Neural cell (in vitro differentiated cells): ENCODE data around the gene CPPED1. TPM values are rescaled to one million over a fixed set of nuclear protein-coding genes. Genes with fewer than 3 reads are reported as not detected.

Experiments
- H2AFZ ChIP-seq: fragments of 200-600, 300-800 bp; sonication (generic), shearing (Covaris generic); 2 replicates; pipeline ENCODE4 v1.6.0; 2014; ENCODE audit warnings: low read depth, mild to moderate bottlenecking, antibody characterized with exemption, low read length, moderate library complexity
- H3F3A ChIP-seq: fragments of 200-600 bp; shearing (Covaris generic); 2 replicates; pipeline ENCODE4 v1.6.1; 2016; ENCODE audit warnings: mild to moderate bottlenecking, moderate library complexity, mixed read lengths, antibody characterized with exemption, low read length; ENCODE audit not compliant: insufficient read depth, poor library complexity, severe bottlenecking
- H3K27ac ChIP-seq: fragments of 200-600, 300-800 bp; sonication (generic), shearing (Covaris generic); 2 replicates; pipeline ENCODE4 v1.5.1; 2014; ENCODE audit warnings: mild to moderate bottlenecking, low read length, moderate library complexity
- H3K27me3 ChIP-seq: fragments of 300-800, 200-600 bp; sonication (generic), shearing (Covaris generic); 2 replicates; pipeline ENCODE4 v1.6.0; 2014; ENCODE audit warnings: mild to moderate bottlenecking, low read depth, low read length, moderate library complexity; ENCODE audit not compliant: insufficient read depth
- H3K36me3 ChIP-seq: fragments of 300-800, 200-600 bp; sonication (generic), shearing (Covaris generic); 2 replicates; pipeline ENCODE4 v1.5.1; 2014; ENCODE audit warnings: mild to moderate bottlenecking, antibody characterized with exemption, low read length, moderate library complexity; ENCODE audit not compliant: insufficient read depth
- H3K4me2 ChIP-seq: fragments of 300-800, 200-600 bp; sonication (generic), shearing (Covaris generic); 2 replicates; pipeline ENCODE4 v1.6.0; 2014; ENCODE audit warnings: mild to moderate bottlenecking, low read length
- H3K4me3 ChIP-seq: fragments of 300-800, 200-600 bp; sonication (generic), shearing (Covaris generic); 2 replicates; pipeline ENCODE4 v1.5.1; 2014; ENCODE audit warnings: mild to moderate bottlenecking, low read length, moderate library complexity
- H3K79me2 ChIP-seq: fragments of 200-600 bp; shearing (Covaris generic); replicated peaks from 2 replicates; pipeline ENCODE4 v1.6.0; 2014; ENCODE audit warnings: mild to moderate bottlenecking, low read length, moderate library complexity; ENCODE audit not compliant: insufficient read depth
- H3K9ac ChIP-seq: fragments of 300-800, 200-600 bp; sonication (generic), shearing (Covaris generic); 2 replicates; pipeline ENCODE4 v1.6.1; 2016; ENCODE audit warnings: mild to moderate bottlenecking, low read length, mixed read lengths
- H3K9me2 ChIP-seq: fragments of 200-600 bp; shearing (Covaris generic); 2 replicates; pipeline ENCODE4 v1.6.1; 2016; ENCODE audit warnings: mild to moderate bottlenecking, low read length, mixed read lengths; ENCODE audit not compliant: insufficient read depth
- H3K9me3 ChIP-seq: fragments of 200-600, 300-800 bp; sonication (generic), shearing (Covaris generic); 2 replicates; pipeline ENCODE4 v1.6.1; 2016; ENCODE audit warnings: mild to moderate bottlenecking, mixed run types, low read length, moderate library complexity, mixed read lengths
- H4K20me1 ChIP-seq: fragments of 200-600 bp; shearing (Covaris generic); 2 replicates; pipeline ENCODE4 v1.6.1; 2016; ENCODE audit warnings: mild to moderate bottlenecking, mixed run types; ENCODE audit not compliant: insufficient read depth
- CTCF ChIP-seq: fragments of 450-650 bp; IDR thresholded peaks from 2 replicates; pipeline ENCODE4 v1.5.1; 2014; ENCODE audit warnings: antibody characterized with exemption, mild to moderate bottlenecking, moderate library complexity; ENCODE audit not compliant: poor library complexity, severe bottlenecking
- EP300 ChIP-seq: fragments of 450-650 bp; conservative IDR thresholded peaks from 2 replicates; pipeline ENCODE4 v1.6.1; 2014; ENCODE audit warnings: antibody characterized with exemption, mild to moderate bottlenecking, moderate library complexity; ENCODE audit not compliant: poor library complexity, severe bottlenecking
- EZH2 ChIP-seq: fragments of 200-600, 300-800 bp; shearing (Covaris generic), sonication (generic); IDR thresholded peaks from 2 replicates; pipeline ENCODE4 v1.6.1; 2014; ENCODE audit warnings: antibody characterized with exemption, low read length, borderline replicate concordance, mild to moderate bottlenecking; ENCODE audit not compliant: insufficient read depth, poor library complexity, severe bottlenecking
- MXI1 ChIP-seq: fragments of 450-650 bp; conservative IDR thresholded peaks from 2 replicates; pipeline ENCODE4 v1.6.1; 2014; ENCODE audit warnings: antibody characterized with exemption, mild to moderate bottlenecking; ENCODE audit not compliant: poor library complexity, severe bottlenecking
- POLR2AphosphoS5 ChIP-seq: IDR thresholded peaks from 2 replicates; pipeline ENCODE4 v1.6.1; 2012
- RAD21 ChIP-seq: fragments of 450-650 bp; conservative IDR thresholded peaks from 2 replicates; pipeline ENCODE4 v1.6.1; 2014; ENCODE audit warnings: antibody characterized with exemption, mild to moderate bottlenecking, moderate library complexity
- REST ChIP-seq: IDR thresholded peaks from 2 replicates; pipeline ENCODE4 v1.6.1; 2012; ENCODE audit warnings: borderline replicate concordance
- SMC3 ChIP-seq: fragments of 450-650 bp; conservative IDR thresholded peaks from 2 replicates; pipeline ENCODE4 v1.6.1; 2014; ENCODE audit warnings: antibody characterized with exemption, mild to moderate bottlenecking, moderate library complexity; ENCODE audit not compliant: poor library complexity
- TAF1 ChIP-seq: IDR thresholded peaks from 2 replicates; pipeline ENCODE4 v1.6.1; 2012; ENCODE audit warnings: low read depth
- polyA plus RNA-seq: library from polyadenylated mRNA; depleted of rRNA; stranded (reverse); fragments of >200 nt; gene quantifications from 2 replicates; pipeline ENCODE4 v1.2.3, GENCODE V29; 2014

The CPPED1 gene
- polyA plus RNA-seq, 1 donor from 2014 or later: 2.5 TPM

GRCh38 chr16:12739738-12740137 is 63.9 kb downstream of the CPPED1 start:
- Histone ChIP-seq H3K9me2 (no peaks in the 10 kb centered on the region), H3K27me3 (no peaks in the 10 kb centered on the region), H3K9ac (no peak overlapping the region), H3K27ac (no peak overlapping the region), H4K20me1 (no peaks in the 10 kb centered on the region), H3K4me2 (no peak overlapping the region), H3K36me3 (no peaks in the 10 kb centered on the region), H3F3A (no peaks in the 10 kb centered on the region), H3K79me2 (no peaks in the 10 kb centered on the region), H3K9me3 (peaks cover 5% of the 10 kb centered on the region), H2AFZ (no peak overlapping the region), H3K4me3 (no peak overlapping the region)
- TF ChIP-seq MXI1 (no peak), EP300 (no peak), CTCF (no peak), TAF1 (no peak), REST (no peak), EZH2 (no peak), RAD21 (no peak), POLR2AphosphoS5 (no peak)

- Histone ChIP-seq H3K9ac (no peak overlapping the region), H3K79me2 (no peaks in the 10 kb centered on the region), H4K20me1 (no peaks in the 10 kb centered on the region), H3K4me3 (no peak overlapping the region), H3K9me3 (peaks cover 2% of the 10 kb centered on the region), H2AFZ (no peak overlapping the region), H3K27me3 (no peaks in the 10 kb centered on the region), H3K36me3 (no peaks in the 10 kb centered on the region), H3F3A (no peaks in the 10 kb centered on the region), H3K9me2 (no peaks in the 10 kb centered on the region), H3K4me2 (no peak overlapping the region), H3K27ac (no peak overlapping the region)
- TF ChIP-seq TAF1 (no peak), EZH2 (no peak), CTCF (no peak), SMC3 (no peak), MXI1 (no peak), EP300 (no peak), RAD21 (no peak), REST (no peak), POLR2AphosphoS5 (no peak)
Observed at GRCh38 chr16:12737563-12737962, 66.1 kb downstream of the CPPED1 start.
